Activated CD8-positive, alpha-beta T cell treated with anti-CD3 and anti-CD28 coated beads for 36 hours (primary cell): Measurements from ENCODE around the gene KRT6B. TPM values are rescaled to one million over a fixed set of nuclear protein-coding genes. Genes with fewer than 3 reads are reported as not detected.

Experiments
- ATAC-seq: fragments of 200-7000 bp; cut with Tn5 transposase; one replicate; pipeline ENCODE4 v1.10.0; 2021; ENCODE audit warnings: mild to moderate bottlenecking, moderate library complexity
- CTCF ChIA-PET: fragments of 350-600 bp; sonication (Branson Sonifier 250); formaldehyde crosslinking; loops from one replicate; lab custom pipeline; 2021; ENCODE audit warnings: antibody characterized with exemption; lab: Charles Lee
- POLR2A ChIA-PET: fragments of 350-600 bp; sonication (Branson Sonifier 250); formaldehyde crosslinking; loops from one replicate; lab custom pipeline; 2021; ENCODE audit warnings: antibody characterized with exemption; lab: Charles Lee
- DNase-seq: peaks from one replicate; pipeline ENCODE4 v3.0.0-alpha.2; 2020
- H3K27ac Mint-ChIP-seq: one replicate; pipeline ENCODE4 v1.8.0; 2021; ENCODE audit warnings: mild to moderate bottlenecking, mixed read lengths
- H3K27me3 Mint-ChIP-seq: one replicate; pipeline ENCODE4 v1.8.0; 2021; ENCODE audit warnings: mixed read lengths
- H3K36me3 Mint-ChIP-seq: one replicate; pipeline ENCODE4 v1.8.0; 2021; ENCODE audit warnings: low read depth, mixed read lengths
- H3K4me1 Mint-ChIP-seq: one replicate; pipeline ENCODE4 v1.8.0; 2021; ENCODE audit warnings: low read depth, mixed read lengths
- H3K4me3 Mint-ChIP-seq: one replicate; pipeline ENCODE4 v1.8.0; 2021; ENCODE audit warnings: mild to moderate bottlenecking, moderate library complexity, mixed read lengths
- H3K9me3 Mint-ChIP-seq: one replicate; pipeline ENCODE4 v1.8.0; 2021; ENCODE audit warnings: mixed read lengths
- CTCF ChIP-seq: fragments of 200-600 bp; IDR thresholded peaks from one replicate; pipeline ENCODE4 v1.8.0; 2022; ENCODE audit warnings: antibody characterized with exemption, mild to moderate bottlenecking
- intact Hi-C: fragments of 100-400 bp; cut with micrococcal nuclease; formaldehyde crosslinking; loops from one replicate; pipeline ENCODE4 v1.10.0; 2022
- total RNA-seq, 2 experiments: library from RNA; stranded (reverse); gene quantifications; one replicate each; pipeline ENCODE4 v1.2.3, GENCODE V29; 2021

Gene KRT6B
- total RNA-seq, 2 experiments from 2014 or later: not detected

- ATAC-seq: no peak
- peaks cover 41% of the 10 kb centered on the region for H3K27me3 Mint-ChIP-seq
- TF ChIP-seq CTCF: no peak
Measured at GRCh38 chr12:52487211-52487610, 35.3 kb upstream of the KRT6B start.

GRCh38 chr12:52486166-52487105 lies 34.5 kb upstream of the KRT6B start:
- no peak for DNase-seq
- peaks cover 5% of the 10 kb centered on the region for H3K9me3 Mint-ChIP-seq
- intact Hi-C loops: no loop called here
- no peak overlapping the region for H3K27ac Mint-ChIP-seq
- no peaks in the 10 kb centered on the region for H3K36me3 Mint-ChIP-seq
- POLR2A ChIA-PET: no interaction called here
- H3K4me1 Mint-ChIP-seq: no peaks in the 10 kb centered on the region
- no peak overlapping the region for H3K4me3 Mint-ChIP-seq
- CTCF ChIA-PET: no interaction called here
- H3K27me3 Mint-ChIP-seq: peaks cover 35% of the 10 kb centered on the region
- no peak for ATAC-seq
- no peak for TF ChIP-seq CTCF

More at GRCh38 chr12:52487211-52487610, 35.3 kb upstream of the KRT6B start:
- ChIA-PET CTCF (no interaction called here), POLR2A (no interaction called here)
- Mint-ChIP-seq H3K9me3 (peaks cover 5% of the 10 kb centered on the region), H3K27ac (no peak overlapping the region), H3K4me1 (no peaks in the 10 kb centered on the region), H3K4me3 (no peak overlapping the region), H3K36me3 (no peaks in the 10 kb centered on the region)
- intact Hi-C loops: no loop called here
- no peak for DNase-seq

GRCh38 chr12:52480073-52480472 lies 28.1 kb upstream of the KRT6B start:
- Mint-ChIP-seq H3K36me3 (no peaks in the 10 kb centered on the region), H3K27me3 (peaks cover 11% of the 10 kb centered on the region), H3K4me3 (no peak overlapping the region), H3K9me3 (peaks cover 5% of the 10 kb centered on the region), H3K4me1 (no peaks in the 10 kb centered on the region), H3K27ac (no peak overlapping the region)
- no peak for DNase-seq
- intact Hi-C loops: no loop called here
- POLR2A ChIA-PET: no interaction called here
- CTCF ChIA-PET: no interaction called here
- no peak for ATAC-seq
- no peak for TF ChIP-seq CTCF

DNA sequence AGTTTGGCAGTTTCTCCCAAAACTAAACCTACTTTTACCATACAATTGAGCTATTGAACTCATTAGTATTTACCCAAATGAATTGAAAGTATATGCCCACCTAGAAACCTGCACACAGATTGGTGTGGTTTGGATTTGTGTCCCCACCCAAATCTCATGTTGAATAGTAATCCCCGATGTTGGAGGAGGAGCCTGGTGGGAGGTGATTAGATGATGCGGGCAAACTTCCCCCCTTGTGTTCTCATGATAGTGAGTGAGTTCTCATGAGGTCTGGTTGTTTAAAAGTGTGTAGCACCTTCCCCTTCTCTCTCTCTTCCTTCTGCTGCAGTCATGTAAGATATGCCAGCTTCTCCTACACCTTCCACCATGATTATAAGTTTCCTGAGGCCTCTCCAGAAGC lies 25.7 kb upstream of the KRT6B start:
- Mint-ChIP-seq H3K4me3 (no peak overlapping the region), H3K9me3 (peaks cover 1% of the 10 kb centered on the region), H3K27ac (no peak overlapping the region), H3K4me1 (no peaks in the 10 kb centered on the region), H3K36me3 (no peaks in the 10 kb centered on the region), H3K27me3 (peaks cover 2% of the 10 kb centered on the region)
- CTCF ChIA-PET: no interaction called here
- ATAC-seq (no peak), DNase-seq (no peak)
- intact Hi-C loops: no loop called here
- POLR2A ChIA-PET: no interaction called here
- no peak for TF ChIP-seq CTCF

DNA sequence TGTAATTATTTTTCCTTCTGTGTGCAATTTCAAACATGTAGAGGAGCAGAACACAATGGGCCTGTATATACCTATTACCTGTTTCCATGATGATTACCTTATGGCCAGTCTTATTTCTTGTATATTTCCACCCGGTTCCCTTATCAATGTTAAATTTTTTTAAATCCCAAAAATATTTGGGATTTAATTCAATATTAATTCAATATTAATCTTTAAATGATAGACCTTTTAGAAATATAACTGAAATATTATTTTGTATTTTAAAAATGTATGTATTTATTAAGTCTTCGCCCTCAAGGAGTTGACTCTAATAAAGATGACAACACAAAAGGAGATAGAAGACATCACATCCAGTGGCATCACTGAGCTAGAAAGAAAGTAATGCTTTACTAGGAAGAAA lies 22.3 kb upstream of the KRT6B start:
- ATAC-seq (no peak), DNase-seq (no peak)
- no peak for TF ChIP-seq CTCF
- H3K4me3 Mint-ChIP-seq: no peak overlapping the region
- H3K4me1 Mint-ChIP-seq: no peaks in the 10 kb centered on the region
- CTCF ChIA-PET: no interaction called here
- no peaks in the 10 kb centered on the region for H3K9me3 Mint-ChIP-seq
- POLR2A ChIA-PET: no interaction called here
- peaks cover 7% of the 10 kb centered on the region for H3K27me3 Mint-ChIP-seq
- intact Hi-C loops: no loop called here
- H3K27ac Mint-ChIP-seq: no peak overlapping the region
- H3K36me3 Mint-ChIP-seq: no peaks in the 10 kb centered on the region
